HepG2 (cell line): ENCODE results near the gene TEX261. TPM values are rescaled to one million over a fixed set of nuclear protein-coding genes. Genes with fewer than 3 reads are reported as not detected.

Source experiments
- AKAP8 ChIP-seq: sonication (generic); formaldehyde crosslinking; IDR thresholded peaks from 2 replicates; pipeline ENCODE4 v1.5.1; 2020; ENCODE audit warnings: mild to moderate bottlenecking, missing genetic modification reagents
- ARID2 ChIP-seq: sonication (generic); formaldehyde crosslinking; IDR thresholded peaks from 2 replicates; pipeline ENCODE4 v1.8.1; 2022; ENCODE audit warnings: mild to moderate bottlenecking, missing genetic modification reagents, borderline replicate concordance
- CBX1 ChIP-seq: IDR thresholded peaks from one replicate; pipeline ENCODE4 v1.6.1; 2016; ENCODE audit warnings: antibody characterized with exemption, low read depth
- GATAD2A ChIP-seq: IDR thresholded peaks from 2 replicates; pipeline ENCODE4 v1.6.1; 2016
- PBX3 ChIP-seq: sonication (generic); formaldehyde crosslinking; IDR thresholded peaks from 2 replicates; pipeline ENCODE4 v1.8.1; 2023; ENCODE audit warnings: missing genetic modification reagents, inconsistent platforms, borderline replicate concordance
- POLR2AphosphoS2 ChIP-seq: IDR thresholded peaks from 2 replicates; pipeline ENCODE4 v1.6.1; 2011; ENCODE audit warnings: low read depth, low read length, improper control_type of control experiment
- POLR2G ChIP-seq: fragments of 200-400 bp; formaldehyde crosslinking; IDR thresholded peaks from 2 replicates; pipeline ENCODE4 v1.6.1; 2018; ENCODE audit warnings: mild to moderate bottlenecking, low read depth, low read length, moderate library complexity
- REL ChIP-seq: sonication (generic); formaldehyde crosslinking; conservative IDR thresholded peaks from 2 replicates; pipeline ENCODE4 v1.8.0; 2022; ENCODE audit warnings: mild to moderate bottlenecking, missing genetic modification reagents, moderate library complexity
- SMAD9 ChIP-seq: sonication (generic); formaldehyde crosslinking; IDR thresholded peaks from 2 replicates; pipeline ENCODE4 v1.5.1; 2020; ENCODE audit warnings: mild to moderate bottlenecking, missing genetic modification reagents
- TBX3 ChIP-seq: fragments of 450-650 bp; IDR thresholded peaks from 2 replicates; pipeline ENCODE4 v1.6.1; 2017; ENCODE audit warnings: antibody characterized with exemption, mild to moderate bottlenecking, inconsistent platforms, borderline replicate concordance
- ZBTB38 ChIP-seq: sonication (generic); formaldehyde crosslinking; IDR thresholded peaks from 2 replicates; pipeline ENCODE4 v1.5.1; 2020; ENCODE audit warnings: mild to moderate bottlenecking, missing genetic modification reagents
- ZHX2 ChIP-seq, 2 experiments: sonication (generic) in 1 of 2; formaldehyde crosslinking in 1 of 2; IDR thresholded peaks; 2 replicates each; pipeline versions ENCODE4 v1.6.1 to v1.9.0; 2014 to 2022; ENCODE audit warnings: antibody characterized with exemption in 1 of 2, borderline replicate concordance in 1 of 2, inconsistent platforms in 1 of 2, low read depth in 1 of 2, missing genetic modification reagents in 1 of 2
- ZKSCAN8 ChIP-seq: IDR thresholded peaks from 2 replicates; pipeline ENCODE4 v1.6.1; 2016; ENCODE audit warnings: borderline replicate concordance, missing genetic modification reagents, missing compliant biosample characterization
- ZNF33B ChIP-seq: sonication (generic); formaldehyde crosslinking; IDR thresholded peaks from 2 replicates; pipeline ENCODE4 v1.5.1; 2020; ENCODE audit warnings: mild to moderate bottlenecking, missing genetic modification reagents
- ZNF367 ChIP-seq: sonication (generic); formaldehyde crosslinking; IDR thresholded peaks from 2 replicates; pipeline ENCODE4 v1.4.0; 2020; ENCODE audit warnings: missing genetic modification reagents, borderline replicate concordance
- ZNF512 ChIP-seq: sonication (generic); formaldehyde crosslinking; IDR thresholded peaks from 2 replicates; pipeline ENCODE4 v1.4.0; 2020; ENCODE audit warnings: mild to moderate bottlenecking, missing genetic modification reagents
- ZNF570 ChIP-seq: sonication (generic); formaldehyde crosslinking; IDR thresholded peaks from 2 replicates; pipeline ENCODE4 v1.4.0; 2020; ENCODE audit warnings: mild to moderate bottlenecking, missing genetic modification reagents, borderline replicate concordance
- ZNF572 ChIP-seq: sonication (generic); formaldehyde crosslinking; IDR thresholded peaks from 2 replicates; pipeline ENCODE4 v1.5.1; 2020; ENCODE audit warnings: mild to moderate bottlenecking, missing genetic modification reagents
- polyA plus RNA-seq, 8 experiments: library from polyadenylated mRNA; depleted of rRNA in 3 of 8; stranded (reverse) in 7 of 8; unstranded in 1 of 8; fragments of >200 nt; fragmentation: Illumina TruSeq in 4 of 8; extraction: Trizol in 4 of 8; gene quantifications; 2 replicates each; pipeline versions ENCODE4 v1.2.1 to v1.2.3, GENCODE V29; 2011 to 2016; ENCODE audit warnings: low read depth in 4 of 8, missing spikeins in 1 of 8, mixed read lengths in 1 of 8; ENCODE audit not compliant: insufficient read depth in 1 of 8
- total RNA-seq, 5 experiments: library from RNA; depleted of rRNA; stranded (reverse); fragments of >200 nt; fragmentation: Illumina TruSeq; extraction: Trizol; gene quantifications; 2 replicates each; pipeline ENCODE4 v1.2.3, GENCODE V29; 2016; ENCODE audit warnings: low read depth in 1 of 5
- TF ChIP-seq, protein P1 (sequence below): IDR thresholded peaks from 2 replicates; pipeline ENCODE4 v1.6.1; 2016; ENCODE audit warnings: mild to moderate bottlenecking

The TEX261 gene
- total and polyA plus RNA-seq, 2 of the 13 experiments (the other 11 are each of a cell fraction or from before 2014, with no cell fraction given) = 43.8 to 78.7 TPM

DNA sequence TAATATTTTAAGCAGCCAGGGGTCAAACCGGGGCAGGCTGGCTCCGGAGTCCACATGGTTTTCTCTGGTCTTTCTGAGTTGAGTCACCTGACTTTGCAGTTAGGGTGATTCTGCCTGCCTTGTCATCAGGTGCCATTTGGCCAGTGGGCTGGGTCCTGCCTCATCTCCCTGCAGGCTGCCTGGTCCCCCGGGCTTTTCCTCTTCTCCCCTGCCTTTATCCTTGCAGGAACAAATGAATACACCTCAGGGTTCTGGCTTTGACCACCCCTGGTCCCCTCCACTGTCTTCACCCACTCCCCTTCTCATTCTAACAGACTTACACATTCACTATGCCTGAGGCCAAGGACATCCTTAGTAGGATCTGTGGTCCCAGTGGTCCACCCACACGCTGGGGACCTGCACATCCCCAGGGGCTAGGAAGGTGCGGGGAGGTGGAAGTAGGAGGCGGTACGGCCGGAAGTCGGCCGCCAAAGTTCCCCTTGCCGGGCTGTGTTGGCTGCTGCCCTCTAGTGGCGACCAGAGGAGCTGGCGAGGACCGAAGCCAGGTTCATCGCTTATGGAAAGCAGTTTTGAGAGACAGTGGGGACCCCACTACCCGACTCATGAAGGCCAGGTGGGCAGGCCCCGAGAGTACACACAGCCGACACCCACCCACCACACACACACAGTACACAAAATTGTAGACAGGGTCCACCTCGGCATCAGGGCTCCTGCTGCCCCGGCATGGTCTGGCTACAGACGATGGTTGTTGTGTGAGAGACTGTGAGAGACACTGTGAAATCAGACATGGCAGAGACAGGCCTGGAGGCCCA, 6.3 kb upstream of the TEX261 start (continued):
- TF ChIP-seq ZNF367 (no peak), ARID2 (CRISPR knock-in tag) (peak; percentile 72; the same call in 1 of the 2 replicates), PBX3 (CRISPR knock-in tag) (no peak), ZKSCAN8 (CRISPR knock-in tag) (0 out of 2 replicates have a peak, but pooled peaks have one; percentile 41), REL (no peak), AKAP8 (CRISPR knock-in tag) (no peak), ZHX2 (IDR thresholded peaks at IDR 0.05; ENCODE audit: low read depth) (no peak), ZHX2 (CRISPR knock-in tag; IDR thresholded peaks at IDR 0.05; ENCODE audit: borderline replicate concordance) (no peak), SMAD9 (CRISPR knock-in tag) (no peak), ZNF512 (CRISPR knock-in tag) (no peak), ZNF570 (CRISPR knock-in tag) (no peak), ZNF33B (CRISPR knock-in tag) (peak; percentile 20; the same call in 1 of the 2 replicates), POLR2G (peak; percentile 75), POLR2AphosphoS2 (no peak), ZNF572 (peak; percentile 92), GATAD2A (CRISPR knock-in tag) (peak; percentile 79), ZBTB38 (no peak), TBX3 (no peak), CBX1 (peak; percentile 75)
- TF ChIP-seq, protein P1, sequence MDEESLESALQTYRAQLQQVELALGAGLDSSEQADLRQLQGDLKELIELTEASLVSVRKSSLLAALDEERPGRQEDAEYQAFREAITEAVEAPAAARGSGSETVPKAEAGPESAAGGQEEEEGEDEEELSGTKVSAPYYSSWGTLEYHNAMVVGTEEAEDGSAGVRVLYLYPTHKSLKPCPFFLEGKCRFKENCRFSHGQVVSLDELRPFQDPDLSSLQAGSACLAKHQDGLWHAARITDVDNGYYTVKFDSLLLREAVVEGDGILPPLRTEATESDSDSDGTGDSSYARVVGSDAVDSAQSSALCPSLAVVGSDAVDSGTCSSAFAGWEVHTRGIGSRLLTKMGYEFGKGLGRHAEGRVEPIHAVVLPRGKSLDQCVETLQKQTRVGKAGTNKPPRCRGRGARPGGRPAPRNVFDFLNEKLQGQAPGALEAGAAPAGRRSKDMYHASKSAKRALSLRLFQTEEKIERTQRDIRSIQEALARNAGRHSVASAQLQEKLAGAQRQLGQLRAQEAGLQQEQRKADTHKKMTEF (CRISPR knock-in tag) = peak; percentile 82
